ENCODE data around the gene IRF9.

IRF9 gene

DNA sequence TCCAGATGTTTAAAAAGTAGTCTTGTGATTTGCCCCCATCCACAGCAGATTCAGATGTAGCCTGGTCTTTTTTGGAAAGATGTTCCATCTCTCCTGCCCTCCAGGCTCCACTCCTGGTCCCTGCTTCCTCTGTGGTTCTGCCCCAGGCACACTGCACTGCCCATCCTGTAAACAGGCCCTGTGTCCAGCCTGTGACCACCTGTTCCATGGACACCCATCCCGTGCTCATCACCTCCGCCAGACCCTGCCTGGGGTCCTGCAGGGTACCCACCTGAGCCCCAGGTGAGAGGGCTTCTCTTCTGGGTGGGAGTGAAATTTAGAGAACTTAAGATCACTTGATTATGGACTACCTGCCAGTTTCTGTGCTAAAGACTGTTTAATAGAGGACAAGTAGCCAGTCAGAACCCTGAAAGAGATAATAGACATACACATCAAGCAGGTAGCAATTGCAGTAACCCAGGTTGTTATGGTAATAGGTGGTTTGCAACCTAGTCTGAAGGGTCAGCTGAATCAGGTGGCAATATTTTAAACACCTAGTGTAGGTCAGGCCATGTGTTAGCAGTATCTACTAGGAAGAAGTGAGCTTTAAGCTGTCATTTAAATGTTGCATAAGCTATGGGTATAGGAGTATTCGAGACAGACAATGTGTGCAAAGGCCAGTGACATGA, 11.6 kb upstream of the IRF9 start:
- Histone ChIP-seq H3K27me3 (ENCODE audit: control insufficient read depth, insufficient read depth, low read length, poor library complexity, severe bottlenecking) (no peaks in the 10 kb centered on the region), H3K4me3 (ENCODE audit: insufficient read depth, low read depth, low read length) (no peak overlapping the region), H3K9me3 (ENCODE audit: control insufficient read depth, low read length) (no peaks in the 10 kb centered on the region), H3K4me1 (ENCODE audit: control insufficient read depth, insufficient read depth, low read length) (peaks cover 4% of the 10 kb centered on the region), H3K36me3 (ENCODE audit: control insufficient read depth, insufficient read depth, low read length) (peaks cover 20% of the 10 kb centered on the region), H3K27ac (ENCODE audit: insufficient read depth, low read depth, low read length, poor library complexity, severe bottlenecking) (no peak overlapping the region)
- WGBS, 2 experiments = 85 to 98% methylated on average over 3 of the region's 3 CpGs

DNA sequence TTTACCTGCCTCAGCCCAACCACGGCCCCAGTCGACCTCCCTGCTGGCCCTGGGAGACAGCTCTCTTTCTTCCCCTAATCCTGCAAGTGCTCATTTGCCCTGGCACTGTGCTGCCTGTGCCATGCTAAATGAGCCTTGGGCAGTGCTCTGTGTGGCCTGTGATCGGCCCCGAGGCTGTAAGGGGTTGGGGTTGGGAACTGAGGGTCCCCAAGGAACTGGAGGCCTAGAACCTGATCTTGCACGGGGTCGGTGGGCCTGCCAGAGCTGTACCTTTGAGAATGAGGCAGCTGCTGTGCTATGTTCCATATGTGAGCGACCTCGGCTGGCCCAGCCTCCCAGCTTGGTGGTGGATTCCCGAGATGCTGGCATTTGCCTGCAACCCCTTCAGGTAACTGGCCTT, 11.0 kb upstream of the IRF9 start:
- Histone ChIP-seq H3K4me1 (ENCODE audit: control insufficient read depth, insufficient read depth, low read length) (peaks cover 4% of the 10 kb centered on the region), H3K27me3 (ENCODE audit: control insufficient read depth, insufficient read depth, low read length, poor library complexity, severe bottlenecking) (no peaks in the 10 kb centered on the region), H3K36me3 (ENCODE audit: control insufficient read depth, insufficient read depth, low read length) (peaks cover 24% of the 10 kb centered on the region), H3K4me3 (ENCODE audit: insufficient read depth, low read depth, low read length) (no peak overlapping the region), H3K9me3 (ENCODE audit: control insufficient read depth, low read length) (no peaks in the 10 kb centered on the region), H3K27ac (ENCODE audit: insufficient read depth, low read depth, low read length, poor library complexity, severe bottlenecking) (no peak overlapping the region)
- 94 to 96% methylated on average over 9 of the region's 9 CpGs for WGBS, 2 experiments

DNA sequence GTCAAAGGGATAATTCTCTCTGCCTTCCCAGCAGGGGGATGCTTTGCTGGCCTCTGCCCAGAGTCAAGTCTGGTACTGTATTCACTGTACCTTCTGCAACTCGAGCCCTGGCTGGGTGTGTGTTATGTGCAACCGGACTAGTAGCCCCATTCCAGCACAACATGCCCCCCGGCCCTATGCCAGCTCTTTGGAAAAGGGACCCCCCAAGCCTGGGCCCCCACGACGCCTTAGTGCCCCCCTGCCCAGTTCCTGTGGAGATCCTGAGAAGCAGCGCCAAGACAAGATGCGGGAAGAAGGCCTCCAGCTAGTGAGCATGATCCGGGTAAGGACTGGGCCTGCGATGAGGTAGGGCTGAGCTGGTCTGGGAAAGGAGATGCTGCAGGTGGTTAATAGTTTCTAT, 10.5 kb upstream of the IRF9 start:
- Histone ChIP-seq H3K27ac (ENCODE audit: insufficient read depth, low read depth, low read length, poor library complexity, severe bottlenecking) (no peak overlapping the region), H3K36me3 (ENCODE audit: control insufficient read depth, insufficient read depth, low read length) (peaks cover 29% of the 10 kb centered on the region), H3K27me3 (ENCODE audit: control insufficient read depth, insufficient read depth, low read length, poor library complexity, severe bottlenecking) (no peaks in the 10 kb centered on the region), H3K4me1 (ENCODE audit: control insufficient read depth, insufficient read depth, low read length) (peaks cover 4% of the 10 kb centered on the region), H3K4me3 (ENCODE audit: insufficient read depth, low read depth, low read length) (no peak overlapping the region), H3K9me3 (ENCODE audit: control insufficient read depth, low read length) (no peaks in the 10 kb centered on the region)
- 96 to 97% methylated on average over 9 of the region's 9 CpGs for WGBS, 2 experiments

DNA sequence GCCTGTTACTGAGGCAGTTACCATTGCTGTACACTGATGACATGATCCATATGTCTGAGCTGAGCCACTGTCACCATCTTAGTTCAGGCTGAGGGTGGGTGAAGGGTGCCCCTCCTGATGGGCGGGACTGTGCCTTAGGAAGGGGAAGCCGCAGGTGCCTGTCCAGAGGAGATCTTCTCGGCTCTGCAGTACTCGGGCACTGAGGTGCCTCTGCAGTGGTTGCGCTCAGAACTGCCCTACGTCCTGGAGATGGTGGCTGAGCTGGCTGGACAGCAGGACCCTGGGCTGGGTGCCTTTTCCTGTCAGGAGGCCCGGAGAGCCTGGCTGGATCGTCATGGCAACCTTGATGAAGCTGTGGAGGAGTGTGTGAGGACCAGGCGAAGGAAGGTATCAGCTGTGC, 10.1 kb upstream of the IRF9 start:
- no peaks in the 10 kb centered on the region for H3K27me3 ChIP-seq (ENCODE audit: control insufficient read depth, insufficient read depth, low read length, poor library complexity, severe bottlenecking)
- H3K4me1 ChIP-seq (ENCODE audit: control insufficient read depth, insufficient read depth, low read length) = peaks cover 4% of the 10 kb centered on the region
- H3K27ac ChIP-seq (ENCODE audit: insufficient read depth, low read depth, low read length, poor library complexity, severe bottlenecking) = no peak overlapping the region
- H3K4me3 ChIP-seq (ENCODE audit: insufficient read depth, low read depth, low read length) = no peak overlapping the region
- 91 to 95% methylated on average over 9 of the region's 9 CpGs for WGBS, 2 experiments
- no peaks in the 10 kb centered on the region for H3K9me3 ChIP-seq (ENCODE audit: control insufficient read depth, low read length)
- H3K36me3 ChIP-seq (ENCODE audit: control insufficient read depth, insufficient read depth, low read length) = peaks cover 33% of the 10 kb centered on the region

DNA sequence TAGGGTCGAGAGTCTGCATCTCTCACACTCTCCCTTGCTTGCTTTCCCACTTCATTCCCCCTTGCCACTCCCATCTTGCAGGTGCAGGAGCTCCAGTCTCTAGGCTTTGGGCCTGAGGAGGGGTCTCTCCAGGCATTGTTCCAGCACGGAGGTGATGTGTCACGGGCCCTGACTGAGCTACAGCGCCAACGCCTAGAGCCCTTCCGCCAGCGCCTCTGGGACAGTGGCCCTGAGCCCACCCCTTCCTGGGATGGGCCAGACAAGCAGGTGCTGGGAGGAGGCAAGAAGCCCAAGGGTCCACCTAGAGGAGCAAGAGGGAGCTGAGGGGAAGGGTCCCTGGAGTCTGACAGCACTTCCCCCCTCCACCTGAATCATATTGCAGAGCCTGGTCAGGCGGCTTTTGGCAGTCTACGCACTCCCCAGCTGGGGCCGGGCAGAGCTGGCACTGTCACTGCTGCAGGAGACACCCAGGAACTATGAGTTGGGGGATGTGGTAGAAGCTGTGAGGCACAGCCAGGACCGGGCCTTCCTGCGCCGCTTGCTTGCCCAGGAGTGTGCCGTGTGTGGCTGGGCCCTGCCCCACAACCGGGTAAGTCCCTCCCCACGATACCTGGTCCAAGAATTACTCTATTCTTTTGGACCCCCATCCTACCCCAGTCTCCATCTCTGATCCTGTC, 9.5 kb upstream of the IRF9 start:
- WGBS, 2 experiments = 91 to 95% methylated on average over 16 of the region's 16 CpGs
- Histone ChIP-seq H3K27me3 (ENCODE audit: control insufficient read depth, insufficient read depth, low read length, poor library complexity, severe bottlenecking) (no peaks in the 10 kb centered on the region), H3K4me1 (ENCODE audit: control insufficient read depth, insufficient read depth, low read length) (peaks cover 4% of the 10 kb centered on the region), H3K27ac (ENCODE audit: insufficient read depth, low read depth, low read length, poor library complexity, severe bottlenecking) (no peak overlapping the region), H3K36me3 (ENCODE audit: control insufficient read depth, insufficient read depth, low read length) (peaks cover 35% of the 10 kb centered on the region), H3K9me3 (ENCODE audit: control insufficient read depth, low read length) (no peaks in the 10 kb centered on the region), H3K4me3 (ENCODE audit: insufficient read depth, low read depth, low read length) (no peak overlapping the region)

DNA sequence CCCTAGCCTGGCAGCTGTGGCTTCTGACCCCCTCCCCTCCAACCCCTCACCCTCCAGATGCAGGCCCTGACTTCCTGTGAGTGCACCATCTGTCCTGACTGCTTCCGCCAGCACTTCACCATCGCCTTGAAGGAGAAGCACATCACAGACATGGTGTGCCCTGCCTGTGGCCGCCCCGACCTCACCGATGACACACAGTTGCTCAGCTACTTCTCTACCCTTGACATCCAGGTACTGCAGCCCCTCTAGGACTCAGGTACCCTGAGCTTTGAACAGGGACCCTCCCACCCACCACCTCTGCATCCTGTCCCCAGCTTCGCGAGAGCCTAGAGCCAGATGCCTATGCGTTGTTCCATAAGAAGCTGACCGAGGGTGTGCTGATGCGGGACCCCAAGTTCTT, 6.0 kb upstream of the IRF9 start:
- Histone ChIP-seq H3K9me3 (ENCODE audit: control insufficient read depth, low read length) (no peaks in the 10 kb centered on the region), H3K27ac (ENCODE audit: insufficient read depth, low read depth, low read length, poor library complexity, severe bottlenecking) (no peak overlapping the region), H3K27me3 (ENCODE audit: control insufficient read depth, insufficient read depth, low read length, poor library complexity, severe bottlenecking) (no peaks in the 10 kb centered on the region), H3K4me3 (ENCODE audit: insufficient read depth, low read depth, low read length) (no peak overlapping the region), H3K4me1 (ENCODE audit: control insufficient read depth, insufficient read depth, low read length) (no peaks in the 10 kb centered on the region), H3K36me3 (ENCODE audit: control insufficient read depth, insufficient read depth, low read length) (peaks cover 49% of the 10 kb centered on the region)
- 95 to 96% methylated on average over 10 of the region's 10 CpGs for WGBS, 2 experiments

DNA sequence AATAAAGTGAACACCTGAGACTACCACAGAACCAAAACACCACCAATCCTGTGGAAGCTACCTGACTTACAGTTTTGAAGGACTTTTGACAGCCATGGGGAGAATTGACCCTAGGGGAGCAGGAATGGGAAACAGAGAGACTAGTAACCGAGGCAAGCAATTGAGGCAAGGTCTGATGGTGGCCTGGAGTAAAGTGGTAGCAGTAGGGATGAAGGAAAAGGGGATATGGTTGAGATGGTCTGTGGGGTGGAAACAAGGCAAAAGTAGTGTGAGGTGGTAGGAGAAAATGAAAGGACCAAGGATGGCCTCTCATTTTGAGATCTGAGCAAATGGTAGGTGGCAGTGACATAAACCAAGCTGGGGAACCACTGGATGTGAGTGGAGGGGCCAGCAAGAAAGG, 4.2 kb upstream of the IRF9 start:
- H3K4me3 ChIP-seq (ENCODE audit: insufficient read depth, low read depth, low read length) = no peak overlapping the region
- no peaks in the 10 kb centered on the region for H3K27me3 ChIP-seq (ENCODE audit: control insufficient read depth, insufficient read depth, low read length, poor library complexity, severe bottlenecking)
- peaks cover 37% of the 10 kb centered on the region for H3K36me3 ChIP-seq (ENCODE audit: control insufficient read depth, insufficient read depth, low read length)
- H3K9me3 ChIP-seq (ENCODE audit: control insufficient read depth, low read length) = no peaks in the 10 kb centered on the region
- H3K27ac ChIP-seq (ENCODE audit: insufficient read depth, low read depth, low read length, poor library complexity, severe bottlenecking) = no peak overlapping the region
- 95 to 96% methylated on average over 1 of the region's 1 CpG for WGBS, 2 experiments
- no peaks in the 10 kb centered on the region for H3K4me1 ChIP-seq (ENCODE audit: control insufficient read depth, insufficient read depth, low read length)

DNA sequence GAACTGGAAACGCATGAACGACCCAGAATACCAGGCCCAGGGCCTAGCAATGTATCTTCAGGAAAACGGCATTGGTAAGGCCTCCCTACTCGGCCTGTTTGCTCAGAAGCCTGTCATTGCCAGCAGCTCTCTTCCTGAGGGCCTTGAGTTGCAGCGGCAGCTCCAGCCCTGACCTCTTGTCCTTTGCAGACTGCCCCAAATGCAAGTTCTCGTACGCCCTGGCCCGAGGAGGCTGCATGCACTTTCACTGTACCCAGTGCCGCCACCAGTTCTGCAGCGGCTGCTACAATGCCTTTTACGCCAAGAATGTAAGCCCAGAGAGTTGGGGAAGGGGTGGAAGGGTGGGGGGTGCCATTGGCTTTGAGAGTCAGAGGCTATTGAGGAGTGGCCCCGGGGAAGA, 3.7 kb upstream of the IRF9 start:
- Histone ChIP-seq H3K27me3 (ENCODE audit: control insufficient read depth, insufficient read depth, low read length, poor library complexity, severe bottlenecking) (no peaks in the 10 kb centered on the region), H3K4me1 (ENCODE audit: control insufficient read depth, insufficient read depth, low read length) (no peaks in the 10 kb centered on the region), H3K27ac (ENCODE audit: insufficient read depth, low read depth, low read length, poor library complexity, severe bottlenecking) (no peak overlapping the region), H3K9me3 (ENCODE audit: control insufficient read depth, low read length) (no peaks in the 10 kb centered on the region), H3K4me3 (ENCODE audit: insufficient read depth, low read depth, low read length) (no peak overlapping the region), H3K36me3 (ENCODE audit: control insufficient read depth, insufficient read depth, low read length) (peaks cover 34% of the 10 kb centered on the region)
- WGBS, 2 experiments = 94 to 95% methylated on average over 12 of the region's 12 CpGs

DNA sequence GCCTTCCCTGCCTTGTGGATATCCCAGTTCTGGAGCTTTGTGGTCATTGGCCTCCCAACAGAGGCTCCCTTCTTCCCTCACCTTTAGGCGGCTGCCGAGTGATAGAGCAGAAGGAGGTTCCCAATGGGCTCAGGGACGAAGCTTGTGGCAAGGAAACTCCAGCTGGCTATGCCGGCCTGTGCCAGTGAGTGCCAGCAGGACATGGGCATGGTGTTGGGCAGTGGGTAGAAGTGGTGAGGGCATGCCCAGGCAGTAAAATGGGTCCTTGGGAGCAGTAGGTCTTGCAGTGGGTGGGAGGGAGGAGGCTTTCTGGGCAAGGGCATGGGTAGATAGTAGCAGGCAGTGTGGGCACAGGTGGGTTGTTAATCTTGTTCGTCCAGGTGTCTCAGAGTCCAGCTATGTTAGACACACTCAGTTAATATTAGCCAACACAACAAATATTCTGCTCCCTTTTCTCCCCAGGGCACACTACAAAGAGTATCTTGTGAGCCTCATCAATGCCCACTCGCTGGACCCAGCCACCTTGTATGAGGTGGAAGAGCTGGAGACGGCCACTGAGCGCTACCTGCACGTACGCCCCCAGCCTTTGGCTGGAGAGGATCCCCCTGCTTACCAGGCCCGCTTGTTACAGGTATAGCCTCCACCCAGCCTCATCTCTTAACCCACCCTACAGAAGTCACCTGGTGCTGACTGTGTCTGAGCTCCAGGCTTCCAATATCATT, 1.1 kb upstream of the IRF9 start:
- no peak overlapping the region for H3K27ac ChIP-seq (ENCODE audit: insufficient read depth, low read depth, low read length, poor library complexity, severe bottlenecking)
- H3K9me3 ChIP-seq (ENCODE audit: control insufficient read depth, low read length) = no peaks in the 10 kb centered on the region
- H3K27me3 ChIP-seq (ENCODE audit: control insufficient read depth, insufficient read depth, low read length, poor library complexity, severe bottlenecking) = no peaks in the 10 kb centered on the region
- peaks cover 32% of the 10 kb centered on the region for H3K36me3 ChIP-seq (ENCODE audit: control insufficient read depth, insufficient read depth, low read length)
- 96% methylated on average over 11 of the region's 11 CpGs for WGBS, 2 experiments
- no peaks in the 10 kb centered on the region for H3K4me1 ChIP-seq (ENCODE audit: control insufficient read depth, insufficient read depth, low read length)
- no peak overlapping the region for H3K4me3 ChIP-seq (ENCODE audit: insufficient read depth, low read depth, low read length)

DNA sequence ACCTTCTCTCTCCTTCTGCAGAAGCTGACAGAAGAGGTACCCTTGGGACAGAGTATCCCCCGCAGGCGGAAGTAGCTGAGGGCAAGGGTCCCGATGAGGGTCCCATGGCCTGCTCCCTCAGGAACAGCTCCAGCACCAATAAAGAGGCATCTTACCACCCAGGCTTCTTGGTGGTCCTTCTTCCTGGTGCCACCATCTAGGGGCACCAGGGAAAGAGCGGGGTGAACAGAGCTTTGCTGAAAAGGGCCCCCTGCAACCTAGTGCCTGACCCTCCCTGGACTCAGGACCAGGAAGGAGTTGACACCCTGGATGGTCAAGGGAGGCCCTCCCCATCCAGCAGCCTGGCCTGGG, 591 bp upstream of the IRF9 start:
- no peaks in the 10 kb centered on the region for H3K4me1 ChIP-seq (ENCODE audit: control insufficient read depth, insufficient read depth, low read length)
- H3K4me3 ChIP-seq (ENCODE audit: insufficient read depth, low read depth, low read length) = no peak overlapping the region
- H3K27me3 ChIP-seq (ENCODE audit: control insufficient read depth, insufficient read depth, low read length, poor library complexity, severe bottlenecking) = no peaks in the 10 kb centered on the region
- no peak overlapping the region for H3K27ac ChIP-seq (ENCODE audit: insufficient read depth, low read depth, low read length, poor library complexity, severe bottlenecking)
- H3K9me3 ChIP-seq (ENCODE audit: control insufficient read depth, low read length) = no peaks in the 10 kb centered on the region
- peaks cover 26% of the 10 kb centered on the region for H3K36me3 ChIP-seq (ENCODE audit: control insufficient read depth, insufficient read depth, low read length)
- WGBS, 2 experiments = 96 to 98% methylated on average over 4 of the region's 4 CpGs
